ENCODE results near the gene DTX3L. TPM values are rescaled to one million over a fixed set of nuclear protein-coding genes. Genes with fewer than 3 reads are reported as not detected.

DTX3L gene
- 10 to 100 TPM; 15.1 to 38.3 (median 16.3) TPM for polyA plus RNA-seq

DNA sequence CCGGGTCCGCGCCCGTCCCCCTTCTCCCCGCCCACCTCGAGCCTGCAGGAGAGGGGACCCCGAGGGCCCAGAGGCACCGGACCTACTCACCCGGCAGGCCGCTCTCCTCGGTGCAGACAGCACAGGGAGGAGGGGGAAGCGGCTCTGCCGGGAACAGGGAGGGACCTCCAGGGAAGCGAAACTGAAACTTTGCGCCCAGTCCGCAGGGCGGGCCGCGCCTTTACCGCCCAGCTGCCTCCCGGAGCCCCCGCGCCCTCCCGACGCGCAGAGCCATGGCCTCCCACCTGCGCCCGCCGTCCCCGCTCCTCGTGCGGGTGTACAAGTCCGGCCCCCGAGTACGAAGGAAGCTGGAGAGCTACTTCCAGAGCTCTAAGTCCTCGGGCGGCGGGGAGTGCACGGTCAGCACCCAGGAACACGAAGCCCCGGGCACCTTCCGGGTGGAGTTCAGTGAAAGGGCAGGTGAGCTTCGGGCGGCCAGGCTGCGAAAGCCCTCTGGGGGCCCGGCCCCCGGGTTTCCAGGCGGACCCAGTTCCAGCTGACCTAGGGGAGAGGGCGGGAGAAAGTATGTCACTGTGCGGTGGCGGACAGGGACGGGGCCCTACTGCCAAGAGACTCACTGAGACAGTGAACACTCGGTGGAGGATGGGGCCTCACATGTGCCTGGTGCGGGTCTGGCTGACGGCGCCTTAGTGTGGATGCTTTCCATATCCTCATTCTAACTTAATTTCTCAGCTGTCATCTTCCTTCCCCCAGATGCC, at the start of gene DTX3L, which contains the start of gene PARP9:
Gene DTX3L (plus strand): TSS at position 184 of the 758 bp plus-strand sequence. CDS start 89 bp downstream, at position 273.
Gene PARP9 (minus strand): TSS at position 146 of the 758 bp plus-strand sequence. CDS start 4,680 bp downstream, outside the sequence.
- peak within 1 kb of the TSS; percentile 88 to 98 (median 96) for H3K27ac Mint-ChIP-seq
- peaks cover 1 to 6% (median 3%) of the 10 kb centered on the region in 3 donors for H3K27me3 Mint-ChIP-seq (ENCODE audit: low read depth in 3 of 3)
- peak within 1 kb of the TSS; percentile 88 to 98 (median 92) for H3K4me3 Mint-ChIP-seq
- H3K4me1 Mint-ChIP-seq: peaks cover 66 to 93% of the 10 kb centered on the region in 2 donors
- no peaks in the 10 kb centered on the region for H3K9me3 Mint-ChIP-seq
- DNase-seq: peak; percentile 81 to 84 (median 82)
- H3K36me3 Mint-ChIP-seq: peaks cover 14 to 27% (median 19%) of the 10 kb centered on the region in 3 donors

DNA sequence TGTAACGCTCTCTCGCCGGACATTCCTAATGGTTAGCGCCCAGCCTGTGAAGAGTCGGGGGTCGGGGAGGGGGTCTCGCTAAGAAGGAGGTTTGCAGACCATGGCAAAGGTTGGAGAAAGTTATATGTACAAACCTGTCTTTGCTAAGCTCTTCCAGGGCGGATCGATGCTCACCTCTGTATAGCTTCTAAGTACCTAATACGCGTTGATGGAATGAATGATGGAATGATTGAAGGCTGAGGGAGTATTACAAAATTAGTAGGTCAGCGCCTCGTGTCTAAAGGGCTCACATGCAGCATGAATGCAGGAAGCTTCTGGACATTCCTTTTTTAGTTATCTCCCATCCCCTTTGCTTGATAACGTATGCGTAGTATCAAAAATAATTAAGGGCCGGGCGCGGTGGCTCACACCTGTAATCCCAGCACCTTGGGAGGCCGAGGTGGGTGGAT, 49.1 kb upstream of the DTX3L start:
- H3K36me3 Mint-ChIP-seq: peaks cover 0 to 5% (median 0%) of the 10 kb centered on the region in 3 donors
- no peaks in the 10 kb centered on the region for H3K9me3 Mint-ChIP-seq
- no peak for DNase-seq
- peaks cover 35 to 47% of the 10 kb centered on the region in 2 donors for H3K4me1 Mint-ChIP-seq
- H3K27ac Mint-ChIP-seq: peak overlapping the region; percentile 82 to 92 (median 89)
- peaks cover 0 to 10% (median 5%) of the 10 kb centered on the region in 3 donors for H3K27me3 Mint-ChIP-seq (ENCODE audit: low read depth in 3 of 3)
- H3K4me3 Mint-ChIP-seq: peak overlapping the region; percentile 85 to 92 (median 87)

DNA sequence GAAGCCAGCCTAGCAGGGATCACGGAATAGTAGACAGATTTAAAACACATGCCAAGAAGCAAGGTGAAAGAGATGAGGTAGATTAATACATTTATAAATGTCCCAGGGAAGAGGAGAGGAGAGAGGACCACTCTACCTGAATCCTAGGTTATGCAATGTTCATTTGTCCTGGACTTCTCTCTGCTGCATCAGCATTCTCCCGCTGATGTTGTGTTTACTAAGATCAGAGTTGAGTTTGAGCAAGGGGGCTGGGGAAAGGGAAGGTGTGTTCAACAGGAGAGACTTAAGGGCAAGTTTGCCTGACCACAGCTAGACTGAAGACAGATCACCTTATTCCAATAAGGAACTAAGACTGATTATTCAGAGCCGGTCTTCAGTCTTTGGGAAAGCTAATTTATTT, 48.3 kb upstream of the DTX3L start:
- Mint-ChIP-seq H3K9me3 (no peaks in the 10 kb centered on the region), H3K36me3 (peaks cover 0 to 4% (median 0%) of the 10 kb centered on the region in 3 donors), H3K27me3 (ENCODE audit: low read depth in 3 of 3) (peaks cover 0 to 10% (median 5%) of the 10 kb centered on the region in 3 donors), H3K4me3 (peak overlapping the region in 3 of 5 donors; percentile 24 to 44 (median 33)), H3K4me1 (peaks cover 29 to 38% of the 10 kb centered on the region in 2 donors), H3K27ac (peak overlapping the region in 1 of 6 donors; percentile 23)
- no peak for DNase-seq

DNA sequence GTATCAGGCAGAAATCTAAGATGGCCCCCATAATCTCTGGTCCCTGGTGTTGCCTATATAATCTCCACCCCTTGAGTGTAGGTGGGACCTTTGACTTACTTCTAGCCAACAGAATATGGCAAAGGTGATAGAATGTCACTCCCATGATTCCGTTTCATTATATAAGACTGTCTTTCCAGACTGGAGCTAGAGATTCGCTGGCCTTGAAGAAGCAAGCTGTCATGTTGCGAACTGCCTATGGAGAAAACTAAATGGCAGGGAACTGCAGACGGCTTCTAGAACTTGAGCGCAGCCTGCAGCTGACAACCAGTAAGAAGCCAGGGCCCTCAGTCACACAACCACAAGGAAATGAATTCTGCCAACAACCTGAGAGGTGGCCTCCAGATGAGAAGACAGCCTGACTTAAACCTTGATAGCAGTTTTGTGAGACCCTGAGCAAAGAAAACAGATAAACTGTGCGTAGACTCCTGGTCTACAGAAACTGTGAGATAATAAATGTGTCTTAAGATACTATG, 47.2 kb upstream of the DTX3L start:
- Mint-ChIP-seq H3K4me1 (peaks cover 19 to 28% of the 10 kb centered on the region in 2 donors), H3K27ac (no peak overlapping the region), H3K27me3 (ENCODE audit: low read depth in 3 of 3) (peaks cover 0 to 10% (median 5%) of the 10 kb centered on the region in 3 donors)

DNA sequence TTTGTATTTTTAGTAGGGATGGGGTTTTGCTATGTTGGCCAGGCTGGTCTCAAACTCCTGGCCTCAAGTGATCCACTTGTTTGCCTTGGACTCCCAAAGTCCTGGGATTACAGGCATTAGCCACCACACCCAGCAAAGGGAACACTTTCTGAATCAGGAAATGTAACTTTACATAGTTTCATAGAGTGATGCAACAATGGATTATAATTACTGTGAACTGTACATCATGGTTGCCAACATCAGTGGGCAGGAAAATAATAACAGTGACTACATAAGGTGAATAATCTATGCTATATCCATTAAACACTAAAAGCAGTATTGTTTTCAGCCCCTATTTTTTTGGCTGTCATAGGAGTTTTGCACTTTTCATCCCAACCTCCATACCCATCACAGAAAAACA, 44.4 kb upstream of the DTX3L start:
- DNase-seq: no peak
- H3K4me3 Mint-ChIP-seq: no peak overlapping the region
- peaks cover 0 to 5% (median 1%) of the 10 kb centered on the region in 3 donors for H3K27me3 Mint-ChIP-seq (ENCODE audit: low read depth in 3 of 3)
- no peak overlapping the region for H3K27ac Mint-ChIP-seq
- H3K4me1 Mint-ChIP-seq: peaks cover 4 to 5% of the 10 kb centered on the region in 2 donors
- no peaks in the 10 kb centered on the region for H3K9me3 Mint-ChIP-seq
- H3K36me3 Mint-ChIP-seq: peaks cover 0 to 4% (median 0%) of the 10 kb centered on the region in 3 donors

More for the DNA sequence above, 47.2 kb upstream of the DTX3L start:
- no peak for DNase-seq
- Mint-ChIP-seq H3K4me3 (no peak overlapping the region), H3K9me3 (no peaks in the 10 kb centered on the region), H3K36me3 (peaks cover 0 to 4% (median 0%) of the 10 kb centered on the region in 3 donors)

DNA sequence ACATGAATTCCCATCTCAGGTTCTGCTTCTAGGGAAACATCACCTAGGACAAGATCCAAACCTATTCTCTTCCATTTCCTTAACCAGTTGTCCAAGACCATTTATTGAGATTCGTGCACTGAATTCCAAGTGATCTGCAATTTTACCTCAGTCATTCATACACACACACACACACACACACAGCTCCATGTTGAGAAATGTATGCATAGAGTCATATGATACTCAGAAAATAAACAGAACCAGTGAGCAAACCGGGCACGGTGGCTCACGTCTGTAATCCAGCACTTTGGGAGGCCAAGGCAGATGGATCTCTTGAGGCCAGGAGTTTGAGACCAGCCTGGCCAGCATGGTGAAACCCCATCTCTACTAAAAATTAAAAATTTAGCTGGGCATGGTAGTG, 43.3 kb upstream of the DTX3L start:
- Mint-ChIP-seq H3K27me3 (ENCODE audit: low read depth in 3 of 3) (peaks cover 0 to 1% (median 0%) of the 10 kb centered on the region in 3 donors), H3K4me1 (no peaks in the 10 kb centered on the region), H3K4me3 (no peak overlapping the region), H3K36me3 (peaks cover 0 to 4% (median 0%) of the 10 kb centered on the region in 3 donors), H3K27ac (no peak overlapping the region), H3K9me3 (no peaks in the 10 kb centered on the region)
- DNase-seq: no peak

DNA sequence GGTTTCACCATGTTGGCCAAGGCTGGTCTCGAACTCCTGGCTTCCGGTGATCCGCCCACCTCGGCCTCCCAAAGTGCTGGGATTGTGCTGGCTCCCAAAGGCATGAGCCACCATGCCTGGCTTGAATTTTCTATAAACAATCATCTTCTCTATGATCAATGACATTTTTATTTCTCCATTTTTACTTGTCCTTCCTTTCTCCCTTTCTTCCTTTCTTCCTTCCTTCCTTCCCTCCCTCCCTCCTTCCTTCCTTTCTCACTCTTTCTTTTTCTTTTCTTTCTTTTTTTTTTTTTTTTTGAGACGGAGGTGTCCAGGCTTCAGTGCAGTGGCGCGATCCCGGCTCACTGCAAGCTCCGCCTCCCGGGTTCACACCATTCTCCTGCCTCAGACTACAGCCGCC, 40.8 kb upstream of the DTX3L start:
- no peak for DNase-seq
- H3K4me1 Mint-ChIP-seq: no peaks in the 10 kb centered on the region
- no peaks in the 10 kb centered on the region for H3K9me3 Mint-ChIP-seq
- peaks cover 0 to 19% (median 4%) of the 10 kb centered on the region in 3 donors for H3K36me3 Mint-ChIP-seq
- H3K4me3 Mint-ChIP-seq: no peak overlapping the region
- H3K27me3 Mint-ChIP-seq (ENCODE audit: low read depth in 3 of 3): no peaks in the 10 kb centered on the region
- H3K27ac Mint-ChIP-seq: no peak overlapping the region

DNA sequence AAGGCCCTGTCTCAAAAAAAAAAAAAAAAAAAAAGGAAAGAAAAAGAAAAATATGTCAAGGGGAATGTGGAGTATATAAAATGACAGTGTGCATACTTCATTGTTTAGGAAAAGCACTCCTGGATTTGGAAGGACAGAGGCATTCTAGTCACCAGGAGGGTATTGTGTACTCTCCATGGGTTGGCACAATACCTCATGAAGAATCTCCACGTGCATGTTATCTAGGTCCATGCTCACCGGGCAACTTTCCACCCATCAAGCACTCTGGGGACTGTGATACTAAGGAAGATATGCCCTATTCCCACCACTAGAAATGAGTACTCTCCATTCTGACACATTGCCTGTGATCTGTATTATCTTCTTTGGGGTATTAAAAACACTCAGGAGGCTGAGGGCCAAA, 34.0 kb upstream of the DTX3L start:
- H3K4me1 Mint-ChIP-seq: no peaks in the 10 kb centered on the region
- DNase-seq: no peak
- H3K27ac Mint-ChIP-seq: peak overlapping the region in 2 of 6 donors; percentile 14 to 29
- no peaks in the 10 kb centered on the region for H3K9me3 Mint-ChIP-seq
- H3K36me3 Mint-ChIP-seq: peaks cover 19 to 59% (median 24%) of the 10 kb centered on the region in 3 donors
- H3K27me3 Mint-ChIP-seq (ENCODE audit: low read depth in 3 of 3): no peaks in the 10 kb centered on the region
- no peak overlapping the region for H3K4me3 Mint-ChIP-seq

DNA sequence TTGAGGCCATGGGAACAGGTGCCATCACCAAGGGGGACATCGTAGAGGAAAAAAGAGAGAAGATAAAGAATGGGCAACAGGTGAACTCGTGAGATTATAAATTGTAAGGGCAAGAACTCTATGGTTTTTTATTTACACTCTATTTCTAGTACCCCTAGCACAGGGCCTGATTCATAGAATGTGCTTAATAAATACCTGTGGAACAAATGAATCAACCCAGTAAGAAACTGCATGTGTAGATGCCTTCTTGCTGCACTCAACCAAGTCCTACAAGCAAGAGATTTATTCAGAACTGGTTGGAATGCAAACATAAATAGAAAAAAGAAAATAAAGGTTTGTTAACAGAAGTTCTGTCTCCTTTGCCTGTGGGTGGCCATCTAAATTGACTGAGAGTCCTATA, 30.7 kb upstream of the DTX3L start:
- no peak overlapping the region for H3K4me3 Mint-ChIP-seq
- peaks cover 0 to 10% of the 10 kb centered on the region in 2 donors for H3K4me1 Mint-ChIP-seq
- no peaks in the 10 kb centered on the region for H3K9me3 Mint-ChIP-seq
- no peak overlapping the region for H3K27ac Mint-ChIP-seq
- H3K36me3 Mint-ChIP-seq: peaks cover 33 to 57% (median 33%) of the 10 kb centered on the region in 3 donors
- no peak for DNase-seq
- no peaks in the 10 kb centered on the region for H3K27me3 Mint-ChIP-seq (ENCODE audit: low read depth in 3 of 3)

DNA sequence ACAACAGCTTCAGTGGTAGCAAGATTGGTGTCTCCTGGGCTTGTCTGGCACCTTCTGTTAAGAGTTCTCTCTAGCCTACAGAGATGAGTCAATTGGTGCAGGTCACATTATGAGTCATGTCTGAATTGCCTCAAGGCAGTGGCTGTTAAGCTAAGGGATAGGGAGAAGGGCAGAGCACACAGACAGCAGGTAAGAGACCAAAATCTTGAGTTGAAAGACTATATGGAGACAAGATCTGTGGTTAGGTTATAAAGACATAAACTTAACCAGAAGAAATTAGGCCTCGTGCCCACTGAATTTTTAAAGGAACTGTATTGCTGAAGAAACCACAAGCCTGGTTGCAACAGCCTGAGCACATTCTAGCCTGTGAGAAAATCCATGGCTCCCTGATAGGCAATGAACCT, 30.2 kb upstream of the DTX3L start:
- DNase-seq: no peak
- H3K9me3 Mint-ChIP-seq: no peaks in the 10 kb centered on the region
- H3K4me3 Mint-ChIP-seq: no peak overlapping the region
- H3K27me3 Mint-ChIP-seq (ENCODE audit: low read depth in 3 of 3): no peaks in the 10 kb centered on the region
- peak overlapping the region in 2 of 6 donors; percentile 23 to 47 for H3K27ac Mint-ChIP-seq
- H3K36me3 Mint-ChIP-seq: peaks cover 33 to 53% (median 36%) of the 10 kb centered on the region in 3 donors
- H3K4me1 Mint-ChIP-seq: peaks cover 0 to 14% of the 10 kb centered on the region in 2 donors

DNA sequence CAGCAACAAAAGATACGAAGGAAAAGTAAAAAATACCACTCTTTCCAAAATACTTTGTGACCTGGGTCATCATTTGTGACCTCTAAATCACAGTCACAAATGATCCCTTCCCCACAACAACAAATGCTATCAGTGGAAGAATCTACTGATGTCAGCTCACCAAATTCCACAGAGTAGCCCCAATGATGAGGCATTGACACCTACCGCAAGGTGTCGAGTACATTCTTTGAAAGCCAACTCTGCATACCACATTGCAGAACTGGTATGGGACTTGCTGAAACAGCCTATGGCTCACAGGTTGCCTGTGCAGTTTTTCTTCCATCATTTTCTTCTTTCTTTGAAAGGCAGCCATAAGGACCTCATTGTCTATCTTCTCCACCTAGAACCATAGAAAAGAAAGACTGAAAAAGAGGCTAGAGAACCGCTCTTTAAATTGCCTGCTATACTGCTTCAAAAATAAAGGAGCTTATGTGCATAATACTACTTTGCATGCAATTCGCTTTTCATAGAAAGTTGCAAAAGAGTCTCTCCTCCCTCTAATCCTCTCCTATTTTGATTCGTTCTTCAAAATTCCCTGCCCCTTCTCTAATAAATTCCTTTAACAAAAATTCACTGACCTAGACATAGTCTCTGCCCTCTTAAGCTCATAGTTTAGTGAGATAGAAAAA, 28.0 kb upstream of the DTX3L start:
- H3K27me3 Mint-ChIP-seq (ENCODE audit: low read depth in 3 of 3): no peaks in the 10 kb centered on the region
- H3K4me1 Mint-ChIP-seq: peaks cover 6 to 19% of the 10 kb centered on the region in 2 donors
- no peak overlapping the region for H3K4me3 Mint-ChIP-seq
- no peak for DNase-seq
- H3K27ac Mint-ChIP-seq: peak overlapping the region in 2 of 6 donors; percentile 2 to 35
- peaks cover 44 to 64% (median 47%) of the 10 kb centered on the region in 3 donors for H3K36me3 Mint-ChIP-seq
- H3K9me3 Mint-ChIP-seq: no peaks in the 10 kb centered on the region

DNA sequence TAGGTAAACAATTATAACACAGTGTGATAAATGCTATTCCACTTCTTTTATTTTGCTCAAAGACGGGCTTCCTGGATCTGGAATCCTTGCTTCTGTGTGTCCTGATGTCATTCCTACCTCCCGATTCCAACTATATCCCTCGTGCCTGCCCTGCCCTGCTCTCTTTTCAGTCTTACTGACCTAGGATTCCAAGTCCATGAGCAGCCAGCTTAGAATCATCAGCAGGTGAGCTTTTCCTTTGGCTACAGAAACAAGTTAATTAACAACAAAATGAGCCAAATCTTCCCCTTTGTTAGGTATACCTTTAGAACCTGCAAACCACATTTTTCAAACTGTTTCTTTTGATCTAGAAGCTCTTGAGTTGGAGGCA, 27.5 kb upstream of the DTX3L start:
- H3K27me3 Mint-ChIP-seq (ENCODE audit: low read depth in 3 of 3): no peaks in the 10 kb centered on the region
- no peak for DNase-seq
- peak overlapping the region in 1 of 6 donors; percentile 2 for H3K27ac Mint-ChIP-seq
- no peaks in the 10 kb centered on the region for H3K9me3 Mint-ChIP-seq
- no peak overlapping the region for H3K4me3 Mint-ChIP-seq
- peaks cover 6 to 19% of the 10 kb centered on the region in 2 donors for H3K4me1 Mint-ChIP-seq
- peaks cover 44 to 63% (median 47%) of the 10 kb centered on the region in 3 donors for H3K36me3 Mint-ChIP-seq

DNA sequence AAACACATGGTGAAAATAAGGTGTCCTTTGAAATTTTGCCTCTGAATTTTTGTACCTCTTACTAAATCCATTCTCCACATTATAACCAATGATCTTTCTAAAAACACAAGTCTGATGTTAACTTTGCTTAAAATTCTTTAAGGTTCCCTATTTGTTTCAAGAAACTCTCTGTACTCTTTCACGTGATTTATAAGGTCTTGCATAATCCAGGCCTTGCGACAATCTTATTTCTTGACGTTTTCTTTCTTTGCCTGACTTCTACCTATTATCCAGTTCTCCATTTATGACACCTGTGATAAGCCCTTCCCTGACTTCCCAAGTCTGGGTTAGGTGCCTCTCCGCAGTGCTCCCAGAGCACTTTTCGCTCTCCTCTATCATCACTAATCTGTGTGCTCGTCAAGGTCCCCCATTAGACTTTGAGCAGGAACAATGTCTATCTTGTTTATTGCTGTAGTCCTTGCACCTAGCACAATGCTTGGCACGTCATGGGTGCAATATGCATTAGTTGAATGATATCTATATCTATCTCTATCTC, 25.1 kb upstream of the DTX3L start:
- Mint-ChIP-seq H3K9me3 (no peaks in the 10 kb centered on the region), H3K36me3 (peaks cover 32 to 51% (median 37%) of the 10 kb centered on the region in 3 donors), H3K4me1 (peaks cover 6 to 19% of the 10 kb centered on the region in 2 donors), H3K4me3 (no peak overlapping the region), H3K27me3 (ENCODE audit: low read depth in 3 of 3) (no peaks in the 10 kb centered on the region), H3K27ac (peak overlapping the region in 2 of 6 donors; percentile 23 to 43)
- no peak for DNase-seq

Measured in immature natural killer cell (primary cell).